Hepatocyte (in vitro differentiated cells): ENCODE data around the gene SETX.
"Not testable (repeated sequence)": the region's sequence is repeated elsewhere in the genome, so short reads cannot be mapped to it uniquely, and the experiment has no call there.

Experiments
- CTCF ChIP-seq: fragments of 200-600 bp; sonication (generic); IDR thresholded peaks from 2 replicates; pipeline ENCODE4 v1.5.1; 2016; ENCODE audit warnings: antibody characterized with exemption, mild to moderate bottlenecking; ENCODE audit not compliant: poor library complexity
- EZH2 ChIP-seq: fragments of 200-600 bp; sonication (generic); IDR thresholded peaks from 2 replicates; pipeline ENCODE4 v1.6.1; 2016; ENCODE audit warnings: antibody characterized with exemption, mild to moderate bottlenecking, borderline replicate concordance

- TF ChIP-seq CTCF, EZH2: not testable (repeated sequence)
Measured at GRCh38 chr9:132378416-132378815, 23.6 kb upstream of the SETX start.
